HG02852 (cell line): ENCODE data around the gene RNU4-1.
A peak's percentile ranks its signal among the peaks of the same experiment; 100 is the strongest.

Experiments used
- ATAC-seq: cut with Tn5 transposase; IDR thresholded peaks from one replicate; pipeline ENCODE4 v1.9.1; 2021; ENCODE audit warnings: mild to moderate bottlenecking, moderate library complexity; ENCODE audit not compliant: unreplicated experiment

The RNU4-1 gene

GRCh38 chr12:120290609-120291305 is 2.3 kb downstream of the RNU4-1 start:
- no peak for ATAC-seq

GRCh38 chr12:120287491-120287890 is 5.5 kb downstream of the RNU4-1 start:
- ATAC-seq: no peak

GRCh38 chr12:120286768-120287490 is 6.1 kb downstream of the RNU4-1 start:
- ATAC-seq: no peak

DNA sequence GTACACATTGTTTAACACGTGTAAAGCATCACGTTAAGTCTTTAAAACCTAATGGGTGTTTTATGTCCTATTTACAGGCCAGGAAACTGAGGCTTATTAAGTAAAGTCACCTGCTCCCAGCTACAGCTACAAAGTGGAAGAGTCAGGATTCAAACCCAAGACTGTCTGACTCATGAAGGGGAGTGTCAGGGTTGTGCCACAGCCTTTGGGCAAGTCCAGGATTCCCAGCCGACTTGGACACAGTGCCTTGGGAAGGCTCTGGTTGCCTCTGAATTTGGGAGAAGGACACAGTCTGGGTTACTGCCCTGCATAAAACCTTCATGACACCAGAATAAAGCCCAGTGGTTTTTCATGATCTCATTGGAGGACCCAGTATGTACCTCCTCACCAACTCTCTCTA is 8.7 kb downstream of the RNU4-1 start:
- no peak for ATAC-seq

DNA sequence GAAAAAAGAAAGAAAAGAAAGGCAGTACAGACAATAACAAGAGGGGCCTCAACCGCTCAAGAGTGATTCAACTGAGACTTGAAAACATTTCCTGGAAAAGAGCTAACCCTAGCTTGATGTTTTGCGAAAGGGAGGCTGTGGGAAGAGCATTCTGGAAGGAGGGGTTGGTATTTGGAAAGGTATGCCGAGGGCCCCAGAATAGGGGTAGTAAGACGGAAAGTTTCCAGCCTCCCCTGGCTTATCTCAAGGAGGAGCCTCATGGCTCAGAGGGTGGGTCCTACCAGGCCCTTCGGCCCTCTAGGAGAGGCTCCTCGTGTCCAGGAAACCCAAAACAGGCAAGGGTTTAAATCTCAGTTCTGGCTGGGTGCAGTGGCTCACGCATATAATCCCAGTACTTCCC is 9.7 kb downstream of the RNU4-1 start:
- no peak for ATAC-seq

GRCh38 chr12:120278137-120279069 is 14.6 kb downstream of the RNU4-1 start:
- ATAC-seq: no peak

GRCh38 chr12:120276734-120277133 is 16.3 kb downstream of the RNU4-1 start:
- ATAC-seq: no peak

- no peak for ATAC-seq
These were observed 25.3 kb downstream of the RNU4-1 start for GRCh38 chr12:120267736-120268135.

DNA sequence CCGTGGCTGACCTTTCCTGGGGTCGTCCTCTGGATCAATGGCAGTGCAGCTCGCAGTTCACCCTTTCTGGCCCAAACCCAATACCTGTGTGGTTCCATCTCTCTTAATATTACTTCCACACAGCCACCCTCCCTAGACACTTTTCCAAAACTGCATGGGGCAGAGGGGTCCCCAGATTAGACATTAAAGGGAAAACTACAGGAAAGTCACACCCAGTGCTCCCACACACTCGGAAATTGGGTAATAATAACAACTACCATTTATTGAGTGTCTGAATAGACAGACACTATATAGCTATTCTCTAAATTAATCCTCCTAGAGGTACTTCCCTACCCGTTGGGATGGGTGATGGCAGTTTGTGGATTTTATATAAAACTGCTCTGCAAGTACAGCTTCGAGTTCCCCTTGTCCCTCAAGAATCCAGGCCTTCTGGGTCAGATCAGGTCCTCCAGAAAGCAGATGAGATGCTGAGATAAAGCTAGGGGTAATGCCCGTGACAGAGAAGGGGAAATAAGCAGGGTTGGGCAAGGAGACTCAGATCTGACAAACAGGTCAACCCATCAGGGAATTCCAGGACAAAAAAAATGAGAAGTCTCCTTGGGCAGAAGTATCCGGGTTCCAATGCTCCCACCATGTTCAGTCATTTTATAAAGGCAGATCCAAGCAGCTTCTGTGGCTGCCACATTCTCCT is 26.7 kb downstream of the RNU4-1 start:
- ATAC-seq: no peak

DNA sequence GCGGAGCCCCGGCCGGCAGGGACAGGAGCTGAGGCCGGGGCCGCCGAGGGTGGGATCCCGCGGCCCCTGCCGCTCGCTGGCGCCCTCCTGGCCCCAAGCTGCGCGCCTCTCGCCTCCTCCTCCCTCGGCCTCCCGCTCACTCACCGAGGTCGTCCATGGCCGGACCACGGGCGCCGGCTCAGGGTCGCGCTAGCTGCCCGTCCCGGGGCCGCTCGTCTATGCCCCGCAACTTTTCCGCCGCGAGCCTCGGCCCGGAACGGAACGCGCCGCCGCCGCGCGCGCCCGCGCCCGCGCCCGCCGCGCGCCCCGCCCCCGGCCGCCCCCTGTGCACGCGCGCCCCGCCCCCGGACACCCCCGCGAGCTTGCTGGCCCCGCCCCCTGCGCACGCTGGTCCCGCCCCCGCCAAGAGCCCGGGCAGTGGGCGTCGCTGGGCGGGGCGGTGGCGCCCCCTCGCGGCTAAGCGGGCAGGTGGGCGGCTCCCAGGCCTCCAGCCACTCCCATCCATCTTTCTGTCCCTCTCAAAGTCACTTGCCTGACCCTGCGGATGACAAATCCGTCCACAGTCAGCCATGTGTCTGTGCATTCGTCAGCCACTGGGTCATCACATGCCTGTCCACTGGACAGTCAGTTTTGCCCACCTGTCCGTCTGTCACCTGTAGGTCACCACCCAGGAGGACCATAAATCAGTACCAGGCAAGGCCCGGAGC is 27.4 kb downstream of the RNU4-1 start, which contains the start of gene PXN:
PXN (minus strand) TSS at position 258 of the 707 bp plus-strand sequence; CDS start at position 157, 101 bp downstream.
- ATAC-seq: peak; percentile 70

GRCh38 chr12:120264904-120265472 is 28.0 kb downstream of the RNU4-1 start:
- ATAC-seq: no peak

DNA sequence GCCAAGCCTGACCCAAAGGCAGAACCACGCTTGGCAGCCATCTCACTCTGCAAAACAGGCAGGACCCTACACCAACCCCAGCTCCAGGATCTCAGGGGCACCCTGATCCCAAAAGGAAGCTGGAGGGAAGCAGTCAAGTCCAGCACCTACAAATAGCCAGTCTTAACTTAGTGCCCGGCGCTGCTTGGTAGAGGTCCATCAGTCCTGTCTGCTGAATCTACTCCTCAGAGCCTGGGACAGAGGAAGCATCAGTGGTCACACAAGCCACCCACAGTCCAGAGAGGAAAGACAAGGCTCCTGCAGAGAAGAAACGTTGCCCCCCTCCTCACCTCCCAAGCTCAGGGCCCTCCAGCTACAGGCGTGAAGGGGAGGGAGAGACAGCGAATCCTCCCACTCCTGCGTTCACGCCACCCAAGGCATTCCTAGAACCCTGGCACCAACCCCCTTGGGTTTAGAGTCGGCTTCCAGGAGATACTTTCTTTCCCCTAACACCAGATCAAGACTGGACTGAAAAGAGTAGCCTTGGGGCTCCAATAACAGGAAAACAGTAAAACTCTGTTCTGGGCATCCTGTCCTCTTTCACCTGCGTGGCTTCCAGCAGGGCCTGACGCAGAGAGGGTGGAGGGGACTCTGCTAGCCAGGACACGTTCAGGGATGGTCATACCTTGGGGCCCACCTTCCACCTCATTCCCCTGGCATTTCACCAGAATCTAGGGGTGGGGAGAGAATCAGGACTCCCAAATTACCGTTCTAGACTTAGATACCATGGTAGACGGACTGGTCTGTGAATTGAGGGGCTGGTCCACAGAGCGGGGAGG is 28.7 kb downstream of the RNU4-1 start:
- no peak for ATAC-seq

GRCh38 chr12:120263748-120264085 is 29.3 kb downstream of the RNU4-1 start:
- no peak for ATAC-seq

DNA sequence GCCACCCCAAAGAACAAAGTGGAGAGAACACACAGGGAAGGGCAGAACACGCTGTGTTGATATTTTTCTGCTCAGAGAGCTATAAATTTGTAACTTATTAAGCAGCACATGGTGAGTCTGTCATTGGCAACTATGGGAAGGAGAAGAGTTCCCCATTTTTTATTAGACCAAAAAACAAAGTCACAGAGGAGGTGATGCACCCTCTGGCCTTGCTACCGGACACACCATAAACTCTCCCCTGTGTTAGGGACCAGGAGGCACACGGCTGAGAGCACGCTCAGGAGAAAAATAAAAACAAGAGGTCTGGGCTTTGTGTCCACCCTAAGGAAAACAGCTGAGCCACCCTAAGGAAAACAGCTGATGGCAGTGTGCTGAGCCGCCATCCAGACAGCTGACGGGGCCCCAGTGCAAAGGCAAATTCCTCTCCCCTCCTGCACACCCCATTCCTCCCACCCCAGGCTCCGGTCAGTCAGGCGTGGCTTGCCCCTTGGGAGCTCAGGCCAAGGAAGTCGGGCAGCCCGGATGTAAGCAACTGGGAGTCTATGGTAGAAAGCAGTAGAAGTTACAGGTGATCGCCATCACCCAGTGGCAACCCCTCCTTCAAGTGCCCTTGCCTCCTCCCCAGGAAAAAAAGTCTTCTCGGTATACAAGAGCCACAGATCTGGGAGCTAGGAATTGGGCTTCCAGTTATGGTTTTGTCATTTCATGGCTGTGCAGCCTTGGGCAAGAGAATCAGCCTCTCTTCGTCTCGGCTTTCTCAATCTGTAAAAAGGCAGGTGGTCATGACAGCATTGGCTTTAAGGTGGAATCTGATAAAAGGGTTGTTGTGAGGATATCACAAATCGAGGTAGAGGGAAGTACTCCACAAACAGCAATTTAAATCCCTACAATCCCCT is 29.9 kb downstream of the RNU4-1 start:
- no peak for ATAC-seq

DNA sequence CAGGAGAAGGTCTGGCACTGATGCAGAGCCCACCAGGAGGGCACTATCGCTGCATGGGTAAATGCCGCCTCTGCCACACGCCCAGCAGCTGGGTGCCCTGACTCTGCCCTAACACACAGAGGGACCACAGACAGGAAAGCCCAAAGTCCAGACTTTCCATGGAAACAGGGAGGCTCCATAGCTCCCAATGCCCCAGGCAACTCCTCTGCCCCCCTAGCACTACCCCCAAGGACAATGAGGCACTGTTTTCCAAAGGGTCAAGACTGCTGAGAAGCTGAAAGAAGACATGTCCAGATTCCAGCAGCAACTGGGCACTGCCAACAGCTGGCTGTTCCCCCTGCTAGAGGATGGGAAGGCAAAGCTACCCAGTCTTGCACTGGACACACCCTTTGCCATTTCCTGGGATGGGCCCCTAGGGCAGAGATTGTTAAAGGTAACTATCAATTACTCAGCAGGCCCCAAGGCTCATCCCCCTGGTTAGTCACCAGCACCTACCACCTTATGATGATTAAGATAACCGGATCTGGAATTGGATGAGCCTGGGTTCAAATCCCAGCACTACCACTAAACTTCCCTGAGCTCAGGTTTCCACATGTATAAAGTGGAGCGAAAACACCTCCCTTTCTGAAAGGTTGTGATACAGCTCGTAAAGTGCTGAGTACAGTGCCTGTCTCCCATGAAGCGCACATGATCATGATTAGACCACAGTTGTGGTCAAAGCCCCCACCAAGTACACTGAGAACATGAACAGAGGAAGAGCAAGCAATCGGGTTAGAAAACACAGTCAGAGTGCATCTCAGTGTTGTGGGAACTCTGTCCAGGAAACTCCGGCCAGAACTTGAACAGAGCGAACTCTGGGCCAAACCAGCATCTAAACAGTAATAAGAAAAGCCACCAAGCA is 30.8 kb downstream of the RNU4-1 start:
- ATAC-seq: no peak

- no peak for ATAC-seq
These were observed 32.4 kb downstream of the RNU4-1 start for GRCh38 chr12:120260607-120261006.
